Ovary (tissue), 10 donors: ENCODE measurements around the gene TMOD3. TPM values are rescaled to one million over a fixed set of nuclear protein-coding genes. Genes with fewer than 3 reads are reported as not detected.

Experiments
- DNase-seq, 5 donors: peaks; one replicate each; pipeline ENCODE4 v3.0.0-alpha.2; 2019 to 2020
- H3K27ac ChIP-seq, 2 donors: fragments of 200-600 bp; one replicate each; pipeline versions ENCODE4 v1.5.1 to v1.8.0; 2019 to 2022
- H3K27me3 ChIP-seq: fragments of 200-600 bp; one replicate; pipeline ENCODE4 v1.8.0; 2022
- H3K36me3 ChIP-seq: fragments of 200-600 bp; sonication (generic); one replicate; pipeline ENCODE4 v1.5.1; 2019
- H3K4me1 ChIP-seq: one replicate; pipeline ENCODE4 v1.8.1; 2013; ENCODE audit warnings: mild to moderate bottlenecking, moderate library complexity; ENCODE audit not compliant: insufficient read depth
- H3K4me3 ChIP-seq: fragments of 200-600 bp; sonication (generic); one replicate; pipeline ENCODE4 v1.5.1; 2017
- H3K9me3 ChIP-seq, 2 donors: fragments of 200-600 bp in 1 of 2; sonication (generic) in 1 of 2; one replicate each; pipeline versions ENCODE4 v1.5.1 to v1.8.1; 2013 to 2019; ENCODE audit warnings: mild to moderate bottlenecking in 1 of 2, moderate library complexity in 1 of 2
- CTCF ChIP-seq, 3 donors: fragments of 450-650 bp in 2 of 3; fragments of 200-600 bp in 1 of 3; IDR thresholded peaks; one replicate each; pipeline versions ENCODE4 v1.5.1 to v1.8.0; 2016 to 2022; ENCODE audit warnings: antibody characterized with exemption in 3 of 3, mild to moderate bottlenecking in 1 of 3
- EP300 ChIP-seq: sonication (generic); formaldehyde crosslinking; IDR thresholded peaks from one replicate; pipeline ENCODE4 v1.6.1; 2017; ENCODE audit warnings: antibody characterized with exemption
- POLR2A ChIP-seq: fragments of 450-650 bp; IDR thresholded peaks from one replicate; pipeline ENCODE4 v1.6.1; 2017; ENCODE audit warnings: antibody characterized with exemption, mild to moderate bottlenecking, moderate library complexity
- WGBS, 3 donors: extraction: QIAGEN DNeasy Blood & Tissue Kit in 1 of 3; methylation state at CpG; one replicate each; pipeline versions ENCODE4 v1.1.5 to v1.1.7; 2013 to 2017; 5-methylcytosine and 5-hydroxymethylcytosine counted together
- intact Hi-C, 4 donors: fragments of 100-400 bp; cut with DNase I; formaldehyde crosslinking; loops; one replicate each; pipeline versions ENCODE4 v1.11.0 to v1.15.1; 2022 to 2023
- long read RNA-seq, 3 donors: library from polyadenylated mRNA in 2 of 3; unstranded in 2 of 3; transcript quantifications; one replicate each; pipeline ENCODE4 v2.0.0 and lab custom pipeline, GENCODE V29; 2021 to 2026
- polyA plus RNA-seq, 2 donors: library from polyadenylated mRNA; stranded (reverse); fragments of 200-250 nt in 1 of 2; fragments of 350-450 nt in 1 of 2; fragmentation: Illumina TruSeq in 1 of 2; extraction: RNeasy Lipid Tissue Mini Kit (QIAGEN cat#74804) in 1 of 2; gene quantifications; one replicate each; pipeline ENCODE4 v1.2.3, GENCODE V29; 2013 to 2014
- total RNA-seq, 7 donors: library from RNA; depleted of rRNA in 2 of 7; stranded (reverse); fragments of >200 nt in 2 of 7; fragmentation: NEBNext Ultra II Directional in 3 of 7; extraction: Animal tissue kit (Norgen Biotek cat#: 25700) in 3 of 7; gene quantifications; one replicate each; pipeline versions ENCODE4 v1.1.0 to v1.2.4, GENCODE V29; 2016 to 2023
- donor health status: DM: no; HTN: no; CAD: no; lungs with moderate emphysema.
- donor health status: DM: no; HTN: no; CAD: no.
- donor health status: Bipolar disorder and iron deficiency.
- donor health status: DM: yes; HTN: yes; CAD: no.
- donor health status: DM: no; HTN: no; CAD: no.
- donor health status: DM: yes; HTN: yes; CAD: no.

Gene TMOD3
- total RNA-seq (10 to 100 TPM; 13.6 to 35.5 (median 29.3) TPM), polyA plus RNA-seq (10 to 100 TPM in 1 of 2 donors, 1 to 10 TPM in 1; 9.4 to 24.1 TPM)
- long read RNA-seq, donor 1, full-length matches to known transcripts = 23 of 41 reads
- long read RNA-seq, donor 1, partial matches to known transcripts = 10 of 41 reads
- long read RNA-seq, donor 1, other reads (novel, unspliced or antisense) = 8 of 41 reads
- long read RNA-seq, donor 2, full-length matches to known transcripts = 6 of 6 reads
- long read RNA-seq, donor 2, partial matches to known transcripts = 0 of 6 reads
- long read RNA-seq, donor 2, other reads (novel, unspliced or antisense) = 0 of 6 reads
- long read RNA-seq, donor 3, full-length matches to known transcripts = 39 of 51 reads
- long read RNA-seq, donor 3, partial matches to known transcripts = 6 of 51 reads
- long read RNA-seq, donor 3, other reads (novel, unspliced or antisense) = 6 of 51 reads

DNA sequence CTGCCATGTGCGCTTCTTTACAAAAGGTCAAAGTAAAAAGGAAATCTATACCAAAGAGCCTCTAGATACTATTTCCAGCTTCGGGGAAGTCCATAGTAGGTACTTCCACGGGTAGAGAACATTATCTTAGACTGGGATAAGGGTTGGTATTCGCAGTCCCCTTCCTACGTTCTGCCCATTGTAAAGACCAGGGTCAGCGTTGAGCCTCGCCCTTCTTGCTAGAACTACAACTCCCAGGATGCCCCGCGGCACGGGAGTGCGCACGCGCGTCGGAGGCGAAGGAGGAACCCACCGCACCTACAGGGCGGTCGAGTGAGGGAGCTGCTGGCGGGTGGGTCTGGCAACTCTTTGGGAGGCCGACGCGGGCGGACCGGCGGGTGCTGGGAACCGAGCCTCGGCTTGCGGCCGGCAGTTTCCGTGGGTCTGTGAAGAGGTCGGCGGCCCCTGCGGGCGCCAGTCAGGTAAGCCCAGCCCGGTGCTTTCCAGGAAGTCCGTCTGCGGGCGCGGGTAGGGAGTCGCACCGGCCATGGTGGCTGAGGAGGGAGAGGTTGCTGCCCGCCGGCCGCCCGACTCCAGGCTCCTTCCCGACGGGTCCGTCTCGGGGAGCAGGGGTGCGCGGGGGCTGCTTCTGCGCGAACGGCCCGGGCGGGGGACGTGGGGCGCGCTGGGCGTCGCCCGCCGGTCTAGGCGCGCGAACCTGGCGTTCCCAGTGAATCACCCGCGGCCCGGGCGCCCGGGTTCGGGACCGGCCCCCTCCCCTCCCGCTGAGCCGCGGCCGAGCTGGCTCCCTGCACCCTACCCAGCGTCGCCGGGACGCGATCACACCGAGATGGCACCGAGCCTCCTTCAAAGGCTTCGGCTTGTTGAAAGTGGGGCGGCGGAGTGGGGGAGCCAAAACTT, at the start of gene TMOD3:
TMOD3 (plus strand) TSS at position 278 of the 900 bp plus-strand sequence. CDS start 33,232 bp downstream, outside the sequence.
- Histone ChIP-seq H3K36me3 (no peaks in the 10 kb centered on the region), H3K9me3 (no peaks in the 10 kb centered on the region), H3K27ac (peak within 1 kb of the TSS; percentile 68 to 92), H3K4me1 (peaks cover 6% of the 10 kb centered on the region), H3K4me3 (peak within 1 kb of the TSS; percentile 97), H3K27me3 (no peaks in the 10 kb centered on the region)
- TF ChIP-seq EP300 = no peak
- peak; percentile 86 for TF ChIP-seq POLR2A
- peak; percentile 91 to 97 (median 94) for DNase-seq
- intact Hi-C loops = no loop called here
- WGBS, 3 donors = 2 to 3% (median 2%) methylated on average over 55 to 89 of the region's 89 CpGs

GRCh38 chr15:51780636-51781035, 48.8 kb upstream of the TMOD3 start:
- intact Hi-C loops = no loop called here
- DNase-seq = no peak
- Histone ChIP-seq H3K9me3 (no peaks in the 10 kb centered on the region), H3K4me1 (no peaks in the 10 kb centered on the region), H3K36me3 (no peaks in the 10 kb centered on the region), H3K27ac (no peak overlapping the region), H3K27me3 (no peaks in the 10 kb centered on the region), H3K4me3 (no peak overlapping the region)
- WGBS, 3 donors = 83 to 100% (median 89%) methylated on average over 1 of the region's 1 CpG
- TF ChIP-seq POLR2A (no peak), EP300 (no peak), CTCF (IDR thresholded peaks at IDR 0.05) (no peak)

GRCh38 chr15:51781506-51781905, 47.9 kb upstream of the TMOD3 start:
- intact Hi-C loops = no loop called here
- Histone ChIP-seq H3K27me3 (no peaks in the 10 kb centered on the region), H3K9me3 (no peaks in the 10 kb centered on the region), H3K36me3 (no peaks in the 10 kb centered on the region), H3K4me3 (no peak overlapping the region), H3K27ac (no peak overlapping the region), H3K4me1 (no peaks in the 10 kb centered on the region)
- no peak for DNase-seq
- 48 to 96% (median 95%) methylated on average over 2 of the region's 2 CpGs for WGBS, 3 donors
- TF ChIP-seq POLR2A (no peak), CTCF (IDR thresholded peaks at IDR 0.05) (no peak), EP300 (no peak)

GRCh38 chr15:51782357-51782896, 47.0 kb upstream of the TMOD3 start:
- TF ChIP-seq POLR2A (no peak), EP300 (no peak), CTCF (IDR thresholded peaks at IDR 0.05) (no peak)
- no peaks in the 10 kb centered on the region for H3K9me3 ChIP-seq
- no peaks in the 10 kb centered on the region for H3K4me1 ChIP-seq
- intact Hi-C loops = no loop called here
- no peaks in the 10 kb centered on the region for H3K36me3 ChIP-seq
- H3K4me3 ChIP-seq = no peak overlapping the region
- no peak for DNase-seq
- no peak overlapping the region for H3K27ac ChIP-seq
- 86 to 89% (median 87%) methylated on average over 7 of the region's 7 CpGs for WGBS, 3 donors
- no peaks in the 10 kb centered on the region for H3K27me3 ChIP-seq
